AG10803 (cell line): ENCODE measurements around the gene SPOCD1.
A peak's percentile ranks its signal among the peaks of the same experiment; 100 is the strongest.

Source experiments
- DNase-seq: peaks from one replicate; pipeline ENCODE4 v3.0.0; 2010; ENCODE audit warnings: low read depth
- H3K4me3 ChIP-seq: 2 replicates; pipeline ENCODE4 v1.5.1; 2011; ENCODE audit warnings: mild to moderate bottlenecking, low read length, control low read depth
- CTCF ChIP-seq: conservative IDR thresholded peaks from 2 replicates; pipeline ENCODE4 v1.5.1; 2011; ENCODE audit warnings: mild to moderate bottlenecking, low read length, control low read depth, inconsistent platforms

Gene SPOCD1

GRCh38 chr1:31792541-31792940 lies 23.3 kb downstream of the SPOCD1 start:
- no peak for TF ChIP-seq CTCF
- no peak overlapping the region for H3K4me3 ChIP-seq

DNA sequence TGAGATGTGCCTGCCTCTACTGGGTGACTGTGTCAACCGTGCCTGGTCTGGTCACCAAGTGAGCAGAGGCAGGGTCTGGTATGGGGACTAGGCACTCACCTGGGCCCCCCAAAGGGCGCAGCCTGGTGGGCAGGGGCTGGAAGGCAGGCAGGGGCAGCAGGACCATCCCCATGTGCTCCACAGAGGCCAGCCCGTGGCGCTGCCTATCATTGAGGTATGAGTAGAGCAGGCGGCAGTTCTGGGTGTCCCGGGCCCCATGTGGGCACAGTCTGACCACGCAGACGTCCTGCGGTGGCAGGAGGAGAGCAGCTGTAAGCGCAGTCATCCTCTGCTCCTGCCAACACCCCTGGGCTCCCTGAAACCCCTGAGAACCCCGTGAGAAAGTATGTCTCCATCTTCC lies 23.7 kb downstream of the SPOCD1 start:
- TF ChIP-seq CTCF: no peak
- no peak overlapping the region for H3K4me3 ChIP-seq
- no peak for DNase-seq

More at GRCh38 chr1:31792541-31792940, 23.3 kb downstream of the SPOCD1 start:
- no peak for DNase-seq

DNA sequence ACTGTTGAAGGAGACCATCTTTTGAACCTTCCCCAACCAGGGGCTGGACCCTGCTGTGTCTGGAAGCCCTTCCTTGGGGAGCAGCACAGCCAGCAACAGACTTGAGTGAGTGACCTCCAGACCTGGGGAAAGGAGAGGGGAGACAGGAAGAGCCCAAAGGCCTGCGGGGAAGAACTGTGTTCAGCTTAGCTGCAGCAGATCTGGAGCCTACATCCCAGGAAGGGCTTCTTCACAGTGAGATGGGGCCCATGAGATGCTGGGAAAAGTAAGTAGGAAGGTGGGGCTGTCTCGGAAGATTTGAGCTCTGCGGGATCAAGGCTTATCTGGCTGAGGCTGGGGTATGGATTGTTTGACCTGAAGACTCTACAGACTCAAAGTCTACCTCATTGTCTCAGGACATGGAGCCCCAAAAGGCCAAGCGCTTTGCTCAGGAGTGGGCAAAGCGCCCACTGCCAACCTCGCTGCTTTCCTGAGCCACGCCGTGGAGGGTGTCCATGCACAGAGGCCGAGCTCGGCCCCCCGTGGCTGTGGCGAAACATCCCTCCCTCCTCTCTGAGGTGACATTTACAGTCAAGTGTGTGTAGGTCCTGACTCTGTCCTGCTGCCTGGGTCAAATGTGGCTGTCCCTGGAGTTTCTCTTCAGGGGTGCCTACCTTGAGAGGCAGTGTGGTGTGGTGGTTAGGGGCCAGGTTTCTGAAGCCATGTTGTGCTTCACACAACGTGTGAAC lies 24.5 kb downstream of the SPOCD1 start:
- TF ChIP-seq CTCF: no peak
- H3K4me3 ChIP-seq: no peak overlapping the region
- no peak for DNase-seq

- no peak for DNase-seq
- no peak overlapping the region for H3K4me3 ChIP-seq
- no peak for TF ChIP-seq CTCF
Measured at GRCh38 chr1:31790641-31791091, 25.2 kb downstream of the SPOCD1 start.

GRCh38 chr1:31790140-31790539 lies 25.7 kb downstream of the SPOCD1 start:
- H3K4me3 ChIP-seq: no peak overlapping the region
- DNase-seq: no peak

DNA sequence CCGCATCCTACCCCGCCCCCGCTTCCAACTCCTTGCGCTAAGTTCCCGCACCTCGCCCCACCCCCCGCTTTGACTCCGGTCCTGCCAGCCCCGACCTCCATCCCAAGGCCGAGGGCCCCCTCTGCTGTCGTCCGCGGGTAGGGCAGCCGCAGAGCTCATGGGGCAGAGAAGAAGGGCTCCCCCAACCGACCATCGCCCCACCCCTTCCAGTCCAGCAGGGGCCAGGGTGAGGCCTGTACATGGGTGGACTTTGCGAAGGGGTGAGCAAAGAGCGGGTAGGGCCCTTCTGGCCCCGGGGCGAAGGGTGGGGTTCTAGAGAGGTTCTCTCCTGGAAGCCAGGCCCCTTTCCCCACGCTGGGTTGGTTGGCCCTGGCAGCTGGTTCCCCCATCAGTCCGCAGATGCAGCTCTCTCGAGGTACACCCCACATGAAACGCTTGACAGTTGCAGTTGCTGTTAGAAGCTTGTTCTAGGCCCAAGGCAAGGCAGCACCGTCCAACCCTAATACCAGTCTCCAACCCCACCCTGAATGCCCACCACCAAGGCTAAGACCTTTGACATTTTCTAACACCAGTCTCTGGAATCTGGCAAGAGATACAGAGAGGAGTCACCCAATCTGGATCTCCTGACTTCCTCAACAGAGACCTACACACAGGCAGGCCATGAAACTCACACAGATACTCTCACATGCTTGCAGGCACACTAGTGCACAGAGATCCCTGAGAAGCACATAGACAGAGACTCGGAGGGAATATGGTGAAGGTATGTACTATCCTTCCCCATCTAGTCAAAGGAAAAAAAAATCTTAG lies 26.4 kb downstream of the SPOCD1 start:
- H3K4me3 ChIP-seq: peak overlapping the region; percentile 88
- peak; percentile 81 for TF ChIP-seq CTCF
- DNase-seq: peak; percentile 89

More at GRCh38 chr1:31790140-31790539, 25.7 kb downstream of the SPOCD1 start:
- TF ChIP-seq CTCF: no peak
